ENCODE results near the gene HECW1.

HECW1 gene

GRCh38 chr7:43148161-43148731, 35.8 kb downstream of the HECW1 start:
- DNase-seq (ENCODE audit: low spot score), result no peak

- no peak for DNase-seq (ENCODE audit: low spot score)
Measured at GRCh38 chr7:43151076-43151475, 38.6 kb downstream of the HECW1 start.

GRCh38 chr7:43152696-43153095, 40.2 kb downstream of the HECW1 start:
- no peak for DNase-seq (ENCODE audit: low spot score)

GRCh38 chr7:43155636-43156035, 43.2 kb downstream of the HECW1 start:
- DNase-seq (ENCODE audit: low spot score), result no peak

GRCh38 chr7:43163885-43164284, 51.4 kb downstream of the HECW1 start:
- no peak for DNase-seq (ENCODE audit: low spot score)

GRCh38 chr7:43164757-43165156, 52.3 kb downstream of the HECW1 start:
- no peak for DNase-seq (ENCODE audit: low spot score)

GRCh38 chr7:43166686-43167085, 54.2 kb downstream of the HECW1 start:
- DNase-seq (ENCODE audit: low spot score), result no peak

GRCh38 chr7:43169076-43169475, 56.6 kb downstream of the HECW1 start:
- no peak for DNase-seq (ENCODE audit: low spot score)

GRCh38 chr7:43170571-43170970, 58.1 kb downstream of the HECW1 start:
- no peak for DNase-seq (ENCODE audit: low spot score)

GRCh38 chr7:43175570-43176200, 63.2 kb downstream of the HECW1 start:
- DNase-seq (ENCODE audit: low spot score), result no peak

GRCh38 chr7:43179393-43179792, 66.9 kb downstream of the HECW1 start:
- no peak for DNase-seq (ENCODE audit: low spot score)

GRCh38 chr7:43192806-43193460, 80.5 kb downstream of the HECW1 start:
- DNase-seq (ENCODE audit: low spot score), result no peak

GRCh38 chr7:43193893-43194292, 81.4 kb downstream of the HECW1 start:
- no peak for DNase-seq (ENCODE audit: low spot score)

- no peak for DNase-seq (ENCODE audit: low spot score)
Measured at GRCh38 chr7:43195256-43195655, 82.8 kb downstream of the HECW1 start.

GRCh38 chr7:43195768-43196167, 83.3 kb downstream of the HECW1 start:
- DNase-seq (ENCODE audit: low spot score), result no peak

- no peak for DNase-seq (ENCODE audit: low spot score)
Measured at GRCh38 chr7:43196379-43196778, 83.9 kb downstream of the HECW1 start.

GRCh38 chr7:43198016-43198415, 85.6 kb downstream of the HECW1 start:
- DNase-seq (ENCODE audit: low spot score), result no peak

- DNase-seq (ENCODE audit: low spot score), result no peak
Measured at GRCh38 chr7:43198599-43199090, 86.2 kb downstream of the HECW1 start.

- DNase-seq (ENCODE audit: low spot score), result no peak
Measured at GRCh38 chr7:43199371-43200160, 87.1 kb downstream of the HECW1 start.

- no peak for DNase-seq (ENCODE audit: low spot score)
Measured at GRCh38 chr7:43201912-43202311, 89.5 kb downstream of the HECW1 start.

- no peak for DNase-seq (ENCODE audit: low spot score)
Measured at GRCh38 chr7:43204081-43204480, 91.6 kb downstream of the HECW1 start.

- DNase-seq (ENCODE audit: low spot score), result no peak
Measured at GRCh38 chr7:43205171-43205795, 92.8 kb downstream of the HECW1 start.

Measured in CD4-positive, alpha-beta T cell treated with Interleukin-6 at 100 ng/mL for 8 hours (primary cell).